ENCODE data around the gene SOBP.

GRCh38 chr6:107677399-107677798, 187.5 kb downstream of the SOBP start:
- TF ChIP-seq CTCF (IDR thresholded peaks at IDR 0.05) (no peak), POLR2A (IDR thresholded peaks at IDR 0.05) (no peak), EP300 (IDR thresholded peaks at IDR 0.05) (no peak)
